GM13976 (cell line): ENCODE measurements around the gene MORF4L2.
"Not testable (repeated sequence)": the region's sequence is repeated elsewhere in the genome, so short reads cannot be mapped to it uniquely, and the experiment has no call there.

ENCODE experiments used
- DNase-seq: peaks from one replicate; pipeline ENCODE4 v3.0.0; 2012; ENCODE audit warnings: low spot score
- in situ Hi-C: fragments of 300-500 bp; cut with MboI; formaldehyde crosslinking; loops from one replicate; pipeline ENCODE4 v1.12.0; 2022; ENCODE audit warnings: low sequenced_read_pairs, mixed read lengths, inconsistent platforms; ENCODE audit not compliant: unreplicated experiment
- TF ChIP-seq, protein P1 (sequence below): IDR thresholded peaks from 2 replicates; pipeline ENCODE4 v1.5.1; 2012; ENCODE audit warnings: borderline replicate concordance, mild to moderate bottlenecking; ENCODE audit not compliant: insufficient read depth; ENCODE audit errors: extremely low read depth, missing control alignments, control extremely low read depth

MORF4L2 gene

DNA sequence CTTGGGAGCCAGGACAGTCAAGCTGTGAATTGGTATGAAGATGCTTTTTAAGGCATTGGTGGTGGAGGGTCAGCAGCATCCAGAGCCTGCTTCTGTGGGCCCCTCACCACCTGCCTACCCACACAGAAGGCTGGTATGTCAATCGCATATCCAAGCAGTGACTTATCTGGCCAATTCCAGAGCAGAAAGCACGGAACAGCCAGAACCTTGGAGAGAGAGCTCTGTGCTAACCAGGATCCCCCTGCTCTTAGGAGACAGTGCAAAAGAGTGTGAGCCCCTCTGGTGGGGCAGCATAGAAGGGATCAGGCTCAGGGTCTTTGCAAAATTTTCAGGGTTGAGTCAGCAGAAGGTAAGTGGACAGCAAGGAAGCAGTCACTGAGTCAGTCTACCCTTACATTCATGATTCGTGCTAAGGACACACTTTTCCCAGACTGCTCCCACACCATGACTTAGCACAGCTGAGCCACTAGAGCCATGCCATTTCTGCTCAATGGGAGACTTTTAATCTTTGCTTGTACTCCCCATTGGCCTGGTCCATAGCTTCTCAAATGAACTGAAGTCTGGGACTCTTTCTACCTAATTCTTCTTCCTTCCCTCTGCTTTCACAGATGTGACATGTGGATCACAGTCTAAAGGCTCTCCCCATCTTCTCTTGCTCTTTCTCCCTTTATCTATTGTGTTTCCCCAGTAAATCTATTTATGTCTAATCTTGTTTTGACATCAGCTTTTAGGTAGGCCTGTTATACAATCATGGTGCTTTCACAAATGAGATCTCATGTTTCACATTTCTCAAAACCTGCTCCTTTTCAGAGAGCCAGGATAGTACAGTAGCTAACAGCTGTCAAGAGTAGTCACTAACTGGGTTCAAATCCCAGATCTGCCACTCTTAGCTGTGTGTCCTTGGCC is 20.0 kb downstream of the MORF4L2 start:
- DNase-seq: no peak
- in situ Hi-C loops: no loop called here
- TF ChIP-seq, protein P1, sequence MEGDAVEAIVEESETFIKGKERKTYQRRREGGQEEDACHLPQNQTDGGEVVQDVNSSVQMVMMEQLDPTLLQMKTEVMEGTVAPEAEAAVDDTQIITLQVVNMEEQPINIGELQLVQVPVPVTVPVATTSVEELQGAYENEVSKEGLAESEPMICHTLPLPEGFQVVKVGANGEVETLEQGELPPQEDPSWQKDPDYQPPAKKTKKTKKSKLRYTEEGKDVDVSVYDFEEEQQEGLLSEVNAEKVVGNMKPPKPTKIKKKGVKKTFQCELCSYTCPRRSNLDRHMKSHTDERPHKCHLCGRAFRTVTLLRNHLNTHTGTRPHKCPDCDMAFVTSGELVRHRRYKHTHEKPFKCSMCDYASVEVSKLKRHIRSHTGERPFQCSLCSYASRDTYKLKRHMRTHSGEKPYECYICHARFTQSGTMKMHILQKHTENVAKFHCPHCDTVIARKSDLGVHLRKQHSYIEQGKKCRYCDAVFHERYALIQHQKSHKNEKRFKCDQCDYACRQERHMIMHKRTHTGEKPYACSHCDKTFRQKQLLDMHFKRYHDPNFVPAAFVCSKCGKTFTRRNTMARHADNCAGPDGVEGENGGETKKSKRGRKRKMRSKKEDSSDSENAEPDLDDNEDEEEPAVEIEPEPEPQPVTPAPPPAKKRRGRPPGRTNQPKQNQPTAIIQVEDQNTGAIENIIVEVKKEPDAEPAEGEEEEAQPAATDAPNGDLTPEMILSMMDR: no peak

DNA sequence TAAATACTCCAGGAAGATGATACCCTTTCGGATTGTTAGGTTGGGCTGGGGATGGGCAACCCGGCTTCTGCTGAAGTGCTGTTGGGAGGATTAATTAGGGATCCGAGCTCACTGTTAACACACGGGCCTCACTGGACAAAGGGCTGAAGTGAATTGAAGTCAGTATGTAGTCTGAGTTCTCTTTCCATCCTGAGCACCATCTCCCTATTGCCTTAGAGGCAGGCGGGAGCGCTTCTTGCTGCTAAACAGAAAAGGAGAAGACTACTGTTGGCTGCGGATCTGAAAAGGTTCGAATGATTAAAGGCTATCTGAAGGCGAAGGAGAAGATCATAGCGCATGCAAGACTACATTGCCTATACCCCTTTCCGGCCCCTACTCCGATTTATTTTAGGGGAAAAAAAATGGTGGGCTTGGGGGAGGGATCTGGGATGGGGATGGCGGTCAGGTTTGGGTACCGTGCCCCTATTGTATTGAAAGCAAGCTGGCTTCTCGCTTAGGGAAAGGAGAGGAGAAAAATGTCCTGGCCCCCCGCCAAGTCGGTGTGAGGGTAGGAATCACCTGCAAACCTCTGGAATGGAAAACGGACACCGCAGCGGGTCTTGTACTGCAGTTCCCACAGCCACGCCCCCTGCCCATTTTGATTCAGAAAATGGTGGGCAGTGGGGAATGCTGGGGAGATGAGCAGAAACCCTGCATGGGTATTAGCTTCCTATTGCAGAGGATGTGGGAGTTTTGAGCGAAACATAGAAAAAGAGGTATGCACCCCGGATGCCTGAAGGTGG is 22.3 kb downstream of the MORF4L2 start:
- DNase-seq: no peak
- in situ Hi-C loops: no loop called here
- TF ChIP-seq, protein P1: no peak

DNA sequence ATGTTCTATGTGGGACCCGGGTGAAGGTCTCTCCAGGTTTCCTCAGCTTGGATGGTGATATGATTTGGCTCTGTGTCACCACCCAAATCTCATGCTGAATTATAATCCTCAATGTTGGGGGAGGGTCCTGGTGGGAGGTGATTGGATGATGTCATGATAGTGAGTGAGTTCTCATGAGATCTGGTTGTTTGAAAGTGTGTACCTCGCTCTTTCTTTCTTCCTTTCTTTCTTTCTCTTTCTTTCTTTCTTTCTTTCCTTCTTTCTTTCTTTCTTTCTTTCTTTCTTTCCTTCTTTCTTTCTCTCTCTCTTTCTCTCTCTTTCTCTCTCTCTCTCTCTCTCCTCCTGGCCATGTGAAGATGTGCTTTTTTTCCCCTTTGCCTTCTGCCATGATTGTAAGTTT is 27.0 kb downstream of the MORF4L2 start:
- DNase-seq, in situ Hi-C loops: not testable (repeated sequence)

DNA sequence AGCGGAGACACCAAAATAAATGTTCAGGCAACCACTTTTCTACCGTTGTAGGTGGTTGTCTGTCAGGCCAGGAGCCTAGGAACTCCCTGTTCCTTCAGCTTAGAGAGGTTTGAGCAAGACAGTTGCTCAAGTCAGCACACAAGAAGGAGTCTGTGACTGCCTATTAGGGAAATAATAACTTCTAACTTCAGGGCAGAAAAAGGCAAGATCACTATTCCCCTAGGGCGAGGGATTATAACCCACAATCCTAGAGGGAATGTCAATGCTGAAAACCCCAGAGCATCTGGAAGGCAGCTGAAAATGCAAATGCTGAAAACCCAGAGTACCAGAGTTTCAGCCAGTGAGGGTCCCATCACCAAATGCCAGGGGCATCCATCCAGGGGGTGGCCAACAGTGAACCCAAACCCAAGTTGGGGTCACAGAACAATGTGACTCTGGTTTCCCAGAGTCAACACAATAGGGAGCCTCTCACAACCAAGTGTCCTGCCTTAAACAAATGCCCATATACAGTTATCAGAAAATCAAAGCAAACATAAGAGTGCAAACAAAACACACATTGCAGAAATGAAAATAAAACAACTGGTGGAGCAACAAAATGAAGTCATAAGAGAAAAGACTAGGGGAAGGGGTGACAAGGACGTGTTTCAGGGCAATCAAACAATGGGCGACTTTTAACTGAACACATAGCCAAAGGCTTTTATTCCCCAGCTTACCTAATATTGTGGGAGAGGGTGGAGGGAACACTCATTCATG is 27.6 kb downstream of the MORF4L2 start:
- in situ Hi-C loops: no loop called here
- no peak for DNase-seq
- TF ChIP-seq, protein P1: no peak

DNA sequence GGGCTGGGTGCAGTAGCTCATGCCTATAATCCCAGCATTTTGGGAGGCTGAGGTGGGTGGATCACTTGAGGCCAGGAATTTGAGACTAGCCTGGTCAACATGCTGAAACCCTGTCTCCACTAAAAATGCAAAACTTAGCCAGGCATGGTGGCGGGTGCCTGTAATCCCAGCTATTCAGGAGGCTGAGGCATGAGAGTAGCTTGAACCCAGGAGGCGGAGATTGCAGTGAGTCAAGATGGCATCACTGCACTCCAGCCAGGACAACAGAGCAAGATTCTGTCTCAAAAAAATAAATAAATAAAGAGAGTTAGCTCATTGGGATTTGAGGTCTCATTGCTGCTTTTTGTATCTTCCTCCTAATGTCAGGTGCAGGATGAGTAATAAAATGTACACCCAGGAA is 29.4 kb downstream of the MORF4L2 start:
- DNase-seq, in situ Hi-C loops: not testable (repeated sequence)

DNA sequence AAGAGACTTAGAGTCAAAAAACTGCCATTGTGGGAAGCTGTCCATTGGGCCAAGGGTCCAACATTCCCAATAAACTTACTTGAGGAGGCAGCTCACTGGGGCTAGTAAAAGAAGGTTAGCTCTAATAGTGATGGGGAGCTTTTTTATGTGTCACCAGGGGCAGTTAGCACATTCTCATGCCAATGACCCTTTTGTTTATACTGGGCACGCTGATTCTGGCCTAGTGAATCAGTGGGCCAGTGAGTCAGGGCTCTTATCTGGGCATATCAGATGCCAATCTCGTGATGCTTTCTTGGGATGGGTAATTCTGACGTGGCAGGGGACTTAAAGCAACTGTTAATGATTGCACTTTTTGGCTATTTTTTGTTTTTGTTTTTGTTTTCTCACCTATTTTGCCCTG is 29.9 kb downstream of the MORF4L2 start:
- DNase-seq: no peak
- in situ Hi-C loops: no loop called here
- TF ChIP-seq, protein P1: no peak

DNA sequence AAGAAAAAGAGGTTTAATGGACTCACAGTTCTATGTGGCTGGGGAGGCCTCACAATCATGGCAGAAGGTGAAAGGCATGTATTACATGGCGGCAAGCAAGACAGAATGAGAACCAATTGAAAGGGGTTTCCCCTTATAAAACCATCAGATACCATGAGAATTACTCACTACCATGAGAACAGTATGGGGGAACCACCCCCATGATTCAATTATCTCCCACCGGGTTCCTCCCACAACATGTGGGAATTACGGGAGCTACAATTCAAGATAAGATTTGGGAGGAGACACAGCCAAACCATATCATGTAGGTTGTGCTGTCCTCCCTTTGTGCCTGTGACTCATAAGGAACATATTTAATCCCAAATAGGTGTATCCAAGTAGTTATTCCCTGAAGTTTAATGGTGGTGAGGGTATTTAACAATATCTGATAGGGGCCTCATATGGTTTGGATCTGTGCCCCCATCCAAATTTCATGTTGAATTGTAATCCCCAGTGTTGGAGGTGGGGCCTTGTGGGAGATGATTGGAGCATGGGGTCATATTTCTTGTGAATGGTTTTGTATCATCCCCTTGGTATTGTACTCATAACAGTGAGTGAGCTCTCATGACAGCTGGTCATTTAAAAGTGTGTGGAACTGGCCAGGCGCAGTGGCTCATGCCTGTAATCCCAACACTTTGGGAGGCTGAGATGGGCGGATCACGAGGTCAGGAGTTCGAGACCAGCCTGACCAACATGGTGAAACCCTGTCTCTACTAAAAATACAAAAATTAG is 31.1 kb downstream of the MORF4L2 start:
- in situ Hi-C loops, DNase-seq: not testable (repeated sequence)
